SK-N-MC (cell line): ENCODE data around the gene ALPP.
"Not testable (repeated sequence)": the region's sequence is repeated elsewhere in the genome, so short reads cannot be mapped to it uniquely, and the experiment has no call there.

Experiments
- EZH2 ChIP-seq: fragments of 200-600 bp; sonication (generic); IDR thresholded peaks from one replicate; pipeline ENCODE4 v1.6.1; 2017; ENCODE audit warnings: antibody characterized with exemption
- FOXP2 ChIP-seq: optimal IDR thresholded peaks from 2 replicates; pipeline ENCODE3; 2011; ENCODE audit warnings: mild to moderate bottlenecking, moderate library complexity; ENCODE audit not compliant: insufficient read depth; ENCODE audit errors: extremely low read length, control extremely low read depth
- POLR2AphosphoS5 ChIP-seq: IDR thresholded peaks from 2 replicates; pipeline ENCODE4 v1.6.1; 2012; ENCODE audit warnings: mild to moderate bottlenecking, low read depth, low read length, borderline replicate concordance

GRCh38 chr2:232385058-232385457, 6.5 kb downstream of the ALPP start:
- TF ChIP-seq EZH2, POLR2AphosphoS5, FOXP2: not testable (repeated sequence)
